Gastrocnemius medialis (tissue), 4 donors: Measurements from ENCODE around the gene FAM76A. TPM values are rescaled to one million over a fixed set of nuclear protein-coding genes. Genes with fewer than 3 reads are reported as not detected.
A peak's percentile ranks its signal among the peaks of the same experiment; 100 is the strongest.

Experiments used
- ATAC-seq, 2 donors: fragments of 150-250 bp; one replicate each; pipeline ENCODE4 v1.9.1; 2016
- DNase-seq, 2 donors: peaks; one replicate each; pipeline ENCODE4 v3.0.0-alpha.2; 2019
- H3K27ac ChIP-seq, 4 donors: fragments of 200-600 bp; sonication (generic); 1 replicate in 1 of 4; 2 replicates in 3 of 4; pipeline ENCODE4 v1.5.1; 2016 to 2018; ENCODE audit warnings: mild to moderate bottlenecking in 2 of 4, moderate library complexity in 1 of 4
- H3K27me3 ChIP-seq, 3 donors: fragments of 200-600 bp; sonication (generic) in 2 of 3; 1 replicate in 1 of 3; 2 replicates in 2 of 3; pipeline versions ENCODE4 v1.5.1 to v1.6.0; 2016 to 2019; ENCODE audit warnings: mild to moderate bottlenecking in 1 of 3, moderate library complexity in 1 of 3
- H3K36me3 ChIP-seq, 2 donors: fragments of 200-600 bp; sonication (generic) in 1 of 2; one replicate each; pipeline ENCODE4 v1.5.1; 2017 to 2018
- H3K4me1 ChIP-seq, 2 donors: fragments of 200-600 bp; sonication (generic) in 1 of 2; one replicate each; pipeline ENCODE4 v1.5.1; 2016 to 2017; ENCODE audit warnings: mild to moderate bottlenecking in 2 of 2
- H3K4me3 ChIP-seq, 4 donors: fragments of 200-600 bp; sonication (generic) in 3 of 4; 1 replicate in 1 of 4; 2 replicates in 3 of 4; pipeline ENCODE4 v1.5.1; 2016 to 2019; ENCODE audit warnings: mild to moderate bottlenecking in 2 of 4
- H3K9me3 ChIP-seq, 3 donors: fragments of 200-600 bp; sonication (generic) in 2 of 3; 1 replicate in 1 of 3; 2 replicates in 2 of 3; pipeline ENCODE4 v1.5.1; 2016 to 2019
- CTCF ChIP-seq, 5 experiments: fragments of 450-650 bp in 3 of 5; fragments of 200-600 bp in 2 of 5; sonication (generic) in 2 of 5; IDR thresholded peaks in 4 of 5; conservative IDR thresholded peaks in 1 of 5; 1 replicate in 4 of 5; 2 replicates in 1 of 5; pipeline ENCODE4 v1.5.1; 2016 to 2019; ENCODE audit warnings: antibody characterized with exemption in 5 of 5, mild to moderate bottlenecking in 3 of 5, moderate library complexity in 3 of 5
- POLR2A ChIP-seq, 2 donors: fragments of 450-650 bp; IDR thresholded peaks; one replicate each; pipeline ENCODE4 v1.6.1; 2017; ENCODE audit warnings: antibody characterized with exemption in 2 of 2, mild to moderate bottlenecking in 2 of 2, moderate library complexity in 2 of 2
- in situ Hi-C, 4 donors: fragments of 200-750 bp; cut with MboI; loops; one replicate each; pipeline versions ENCODE4 v1.15.0 to v1.8.0; 2017; ENCODE audit warnings: low sequenced_read_pairs in 4 of 4
- intact Hi-C: fragments of 100-400 bp; cut with DNase I; formaldehyde crosslinking; loops from one replicate; pipeline ENCODE4 v1.15.1; 2023; ENCODE audit warnings: low total_unique reads
- total RNA-seq, 4 donors: library from RNA; depleted of rRNA; stranded (reverse); fragments of >200 nt; gene quantifications; one replicate each; pipeline versions ENCODE4 v1.1.0 to v1.2.3, GENCODE V29; 2016

The FAM76A gene
- total RNA-seq, 4 donors from 2014 or later, result 9.4 to 20.0 (median 15.5) TPM

GRCh38 chr1:27752360-27752759, 26.6 kb downstream of the FAM76A start:
- DNase-seq (no peak), ATAC-seq (no peak)
- Histone ChIP-seq H3K4me3 (no peak overlapping the region), H3K9me3 (no peaks in the 10 kb centered on the region), H3K4me1 (peaks cover 12 to 19% of the 10 kb centered on the region in 2 donors), H3K27ac (no peak overlapping the region), H3K36me3 (peaks cover 0 to 38% of the 10 kb centered on the region in 2 donors), H3K27me3 (no peaks in the 10 kb centered on the region)
- in situ Hi-C loops (no loop called here), intact Hi-C loops (no loop called here)
- TF ChIP-seq POLR2A (IDR thresholded peaks at IDR 0.05) (no peak), CTCF (IDR thresholded peaks at IDR 0.05 in 4 of 5, conservative IDR thresholded peaks at IDR 0.05 in 1 of 5) (no peak)

- no peak overlapping the region for H3K4me3 ChIP-seq
- peaks cover 12 to 17% of the 10 kb centered on the region in 2 donors for H3K4me1 ChIP-seq
- no peak for DNase-seq
- in situ Hi-C loops, result no loop called here
- no peak for ATAC-seq
- H3K36me3 ChIP-seq, result peaks cover 0 to 46% of the 10 kb centered on the region in 2 donors
- peak overlapping the region; percentile 24 to 90 (median 69) for H3K27ac ChIP-seq
- H3K9me3 ChIP-seq, result no peaks in the 10 kb centered on the region
- TF ChIP-seq CTCF (IDR thresholded peaks at IDR 0.05 in 4 of 5, conservative IDR thresholded peaks at IDR 0.05 in 1 of 5) (no peak), POLR2A (IDR thresholded peaks at IDR 0.05) (no peak)
- intact Hi-C loops, result no loop called here
- H3K27me3 ChIP-seq, result no peaks in the 10 kb centered on the region
Measured at GRCh38 chr1:27755286-27755685, 29.5 kb downstream of the FAM76A start.

- in situ Hi-C loops (no loop called here), intact Hi-C loops (no loop called here)
- TF ChIP-seq CTCF (IDR thresholded peaks at IDR 0.05 in 4 of 5, conservative IDR thresholded peaks at IDR 0.05 in 1 of 5) (no peak), POLR2A (IDR thresholded peaks at IDR 0.05) (no peak)
- Histone ChIP-seq H3K9me3 (no peaks in the 10 kb centered on the region), H3K27me3 (no peaks in the 10 kb centered on the region), H3K27ac (peak overlapping the region; percentile 24 to 90 (median 69)), H3K36me3 (peaks cover 0 to 43% of the 10 kb centered on the region in 2 donors), H3K4me3 (no peak overlapping the region), H3K4me1 (peaks cover 12 to 13% of the 10 kb centered on the region in 2 donors)
- ATAC-seq, result peak; percentile 98 to 99
- DNase-seq, result peak; percentile 61 to 65
Measured at GRCh38 chr1:27755865-27756264, 30.1 kb downstream of the FAM76A start.

DNA sequence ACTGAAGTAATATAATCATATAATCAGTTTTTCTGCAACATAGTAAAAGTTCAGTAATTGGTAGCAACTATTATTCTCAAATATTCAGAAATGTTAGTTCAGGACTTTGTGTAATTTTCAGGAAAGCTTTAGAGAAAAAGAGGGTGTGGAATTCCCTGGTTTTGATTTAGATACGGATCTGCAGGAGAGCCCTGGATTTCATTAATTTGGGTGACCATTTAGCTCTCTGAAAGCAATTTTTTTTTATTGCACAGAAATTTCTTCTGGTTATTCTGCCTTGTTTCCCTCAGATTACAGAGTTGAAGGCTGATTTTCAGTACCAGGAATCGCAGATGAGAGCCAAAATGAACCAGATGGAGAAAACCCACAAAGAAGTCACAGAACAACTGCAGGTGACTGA, 33.5 kb downstream of the FAM76A start:
- ATAC-seq (no peak), DNase-seq (no peak)
- TF ChIP-seq CTCF (IDR thresholded peaks at IDR 0.05 in 4 of 5, conservative IDR thresholded peaks at IDR 0.05 in 1 of 5) (no peak), POLR2A (IDR thresholded peaks at IDR 0.05) (no peak)
- Histone ChIP-seq H3K4me1 (peaks cover 12 to 13% of the 10 kb centered on the region in 2 donors), H3K9me3 (no peaks in the 10 kb centered on the region), H3K27me3 (no peaks in the 10 kb centered on the region), H3K36me3 (peaks cover 0 to 51% of the 10 kb centered on the region in 2 donors), H3K27ac (no peak overlapping the region), H3K4me3 (no peak overlapping the region)
- intact Hi-C loops (no loop called here), in situ Hi-C loops (no loop called here)

DNA sequence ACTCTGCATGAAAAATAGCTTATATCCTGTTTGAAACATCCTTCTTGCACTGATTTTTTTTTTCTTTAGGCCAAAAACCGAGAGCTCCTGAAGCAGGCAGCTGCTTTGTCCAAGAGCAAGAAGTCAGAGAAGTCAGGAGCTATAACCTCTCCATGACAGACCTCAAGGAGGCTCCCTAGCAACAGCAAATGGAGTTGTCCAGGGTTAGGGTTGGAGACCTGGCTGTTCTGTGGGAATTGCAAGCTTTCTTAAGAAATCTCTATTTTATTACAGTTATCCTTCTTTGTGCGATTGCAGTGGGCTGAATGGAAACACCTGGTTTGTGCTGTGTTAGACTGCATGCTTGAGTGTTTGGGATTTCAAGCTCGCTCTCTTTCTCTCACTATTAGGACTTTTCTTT, 34.7 kb downstream of the FAM76A start:
- intact Hi-C loops, result no loop called here
- Histone ChIP-seq H3K27me3 (no peaks in the 10 kb centered on the region), H3K4me1 (peaks cover 7 to 8% of the 10 kb centered on the region in 2 donors), H3K4me3 (no peak overlapping the region), H3K9me3 (no peaks in the 10 kb centered on the region), H3K27ac (no peak overlapping the region), H3K36me3 (peaks cover 0 to 51% of the 10 kb centered on the region in 2 donors)
- in situ Hi-C loops, result no loop called here
- no peak for DNase-seq
- no peak for ATAC-seq
- no peak for TF ChIP-seq CTCF (IDR thresholded peaks at IDR 0.05 in 4 of 5, conservative IDR thresholded peaks at IDR 0.05 in 1 of 5)
